GM21529 (cell line): ENCODE data around the gene KMT2A.
"Not testable (repeated sequence)": the region's sequence is repeated elsewhere in the genome, so short reads cannot be mapped to it uniquely, and the experiment has no call there.

ENCODE experiments used
- ATAC-seq: cut with Tn5 transposase; IDR thresholded peaks from one replicate; pipeline ENCODE4 v1.9.1; 2021; ENCODE audit not compliant: unreplicated experiment

Gene KMT2A

GRCh38 chr11:118435893-118436624 is at the start of gene KMT2A:
KMT2A (plus strand) TSS chr11:118436492; CDS start chr11:118436513, 21 bp downstream.
- ATAC-seq = peak; percentile 44

GRCh38 chr11:118396097-118396501 is 40.2 kb upstream of the KMT2A start:
- ATAC-seq = no peak

- ATAC-seq = no peak
These were observed 38.8 kb upstream of the KMT2A start for GRCh38 chr11:118397448-118397847.

GRCh38 chr11:118398791-118399559 is 37.3 kb upstream of the KMT2A start:
- ATAC-seq = peak; percentile 59

GRCh38 chr11:118401151-118401879 is 35.0 kb upstream of the KMT2A start, which contains the start of gene ATP5MG:
ATP5MG (plus strand) TSS chr11:118401606; CDS start chr11:118401666, 60 bp downstream.
- ATAC-seq = peak; percentile 53

- ATAC-seq = no peak
These were observed 34.3 kb upstream of the KMT2A start for GRCh38 chr11:118401880-118402590.

GRCh38 chr11:118402594-118402993 is 33.7 kb upstream of the KMT2A start:
- ATAC-seq = not testable (repeated sequence)

- ATAC-seq = no peak
These were observed 29.6 kb upstream of the KMT2A start for GRCh38 chr11:118406599-118407166.

GRCh38 chr11:118410055-118410745 is 26.1 kb upstream of the KMT2A start:
- ATAC-seq = peak; percentile 65

- no peak for ATAC-seq
These were observed 24.8 kb upstream of the KMT2A start for GRCh38 chr11:118411530-118411929.

GRCh38 chr11:118412921-118413320 is 23.4 kb upstream of the KMT2A start:
- no peak for ATAC-seq

- ATAC-seq = no peak
These were observed 21.1 kb upstream of the KMT2A start for GRCh38 chr11:118415062-118415738.

- no peak for ATAC-seq
These were observed 20.6 kb upstream of the KMT2A start for GRCh38 chr11:118415739-118416068.

GRCh38 chr11:118416900-118417299 is 19.4 kb upstream of the KMT2A start:
- not testable (repeated sequence) for ATAC-seq

GRCh38 chr11:118417801-118418200 is 18.5 kb upstream of the KMT2A start:
- ATAC-seq = no peak

- ATAC-seq = no peak
These were observed 17.5 kb upstream of the KMT2A start for GRCh38 chr11:118418766-118419165.

- ATAC-seq = no peak
These were observed 8.6 kb upstream of the KMT2A start for GRCh38 chr11:118427707-118428106.

- ATAC-seq = no peak
These were observed 5.3 kb upstream of the KMT2A start for GRCh38 chr11:118430956-118431355.

- no peak for ATAC-seq
These were observed 2.2 kb upstream of the KMT2A start for GRCh38 chr11:118434123-118434552.
